SK-N-MC (cell line): ENCODE measurements around the gene ZNF593OS.

ENCODE experiments used
- EZH2 ChIP-seq: fragments of 200-600 bp; sonication (generic); IDR thresholded peaks from one replicate; pipeline ENCODE4 v1.6.1; 2017; ENCODE audit warnings: antibody characterized with exemption
- FOXP2 ChIP-seq: optimal IDR thresholded peaks from 2 replicates; pipeline ENCODE3; 2011; ENCODE audit warnings: mild to moderate bottlenecking, moderate library complexity; ENCODE audit not compliant: insufficient read depth; ENCODE audit errors: extremely low read length, control extremely low read depth
- POLR2AphosphoS5 ChIP-seq: IDR thresholded peaks from 2 replicates; pipeline ENCODE4 v1.6.1; 2012; ENCODE audit warnings: mild to moderate bottlenecking, low read depth, low read length, borderline replicate concordance

GRCh38 chr1:26189751-26190275 lies 18.2 kb upstream of the ZNF593OS start:
- TF ChIP-seq EZH2 = no peak
- no peak for TF ChIP-seq POLR2AphosphoS5
- no peak for TF ChIP-seq FOXP2
